Measurements from ENCODE around the gene MYL5. TPM values are rescaled to one million over a fixed set of nuclear protein-coding genes. Genes with fewer than 3 reads are reported as not detected.

The MYL5 gene
- total and polyA plus RNA-seq, 3 donors from 2014 or later, result 33.9 to 45.0 (median 34.2) TPM

DNA sequence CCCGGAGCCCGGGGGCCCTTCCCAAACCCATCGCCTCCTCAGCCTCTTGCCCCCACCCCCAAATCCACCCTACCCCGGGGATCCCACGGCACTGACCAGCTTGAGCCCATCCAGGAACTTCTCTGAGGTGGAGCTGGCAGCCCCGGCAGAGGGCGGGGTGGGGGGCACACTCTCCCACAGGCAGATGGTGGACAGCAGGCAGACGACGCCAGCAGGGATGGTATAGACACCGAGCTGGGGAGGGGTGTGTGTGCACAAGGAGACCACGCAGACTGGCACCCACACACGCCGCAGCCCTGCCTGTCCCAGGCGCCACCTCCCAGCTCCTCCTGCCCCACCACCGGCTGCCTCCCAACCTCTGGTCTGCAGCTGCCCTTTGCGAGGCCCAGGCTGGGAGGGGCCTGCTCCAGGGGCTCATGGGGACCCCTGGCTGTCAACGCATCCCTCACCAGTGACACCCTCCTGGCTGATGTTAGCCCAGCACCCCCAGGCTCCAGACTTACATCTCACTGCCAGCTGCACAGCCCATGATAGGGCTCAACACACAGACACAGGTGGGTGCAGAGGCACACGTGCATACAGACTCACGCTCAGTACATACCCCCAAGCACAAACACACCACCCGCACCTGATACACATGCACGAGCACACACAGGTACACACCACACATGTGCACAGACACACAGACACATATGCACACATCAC lies 10.4 kb downstream of the MYL5 start:
- no peak for DNase-seq
- Histone ChIP-seq H3K9me3 (no peaks in the 10 kb centered on the region), H3K27me3 (no peaks in the 10 kb centered on the region), H3K27ac (no peak overlapping the region), H3K4me3 (no peak overlapping the region), H3K36me3 (ENCODE audit: low read depth, missing control alignments) (no peaks in the 10 kb centered on the region), H3K4me1 (peaks cover 16% of the 10 kb centered on the region)
- intact Hi-C loops (cut with DNase I; ENCODE audit: low total_unique reads), result no loop called here
- TF ChIP-seq POLR2A (IDR thresholded peaks at IDR 0.05), result no peak
- TF ChIP-seq, protein P1, sequence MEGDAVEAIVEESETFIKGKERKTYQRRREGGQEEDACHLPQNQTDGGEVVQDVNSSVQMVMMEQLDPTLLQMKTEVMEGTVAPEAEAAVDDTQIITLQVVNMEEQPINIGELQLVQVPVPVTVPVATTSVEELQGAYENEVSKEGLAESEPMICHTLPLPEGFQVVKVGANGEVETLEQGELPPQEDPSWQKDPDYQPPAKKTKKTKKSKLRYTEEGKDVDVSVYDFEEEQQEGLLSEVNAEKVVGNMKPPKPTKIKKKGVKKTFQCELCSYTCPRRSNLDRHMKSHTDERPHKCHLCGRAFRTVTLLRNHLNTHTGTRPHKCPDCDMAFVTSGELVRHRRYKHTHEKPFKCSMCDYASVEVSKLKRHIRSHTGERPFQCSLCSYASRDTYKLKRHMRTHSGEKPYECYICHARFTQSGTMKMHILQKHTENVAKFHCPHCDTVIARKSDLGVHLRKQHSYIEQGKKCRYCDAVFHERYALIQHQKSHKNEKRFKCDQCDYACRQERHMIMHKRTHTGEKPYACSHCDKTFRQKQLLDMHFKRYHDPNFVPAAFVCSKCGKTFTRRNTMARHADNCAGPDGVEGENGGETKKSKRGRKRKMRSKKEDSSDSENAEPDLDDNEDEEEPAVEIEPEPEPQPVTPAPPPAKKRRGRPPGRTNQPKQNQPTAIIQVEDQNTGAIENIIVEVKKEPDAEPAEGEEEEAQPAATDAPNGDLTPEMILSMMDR (IDR thresholded peaks at IDR 0.05), result no peak
- 76 to 100% methylated on average over 5 to 21 of the region's 21 CpGs for WGBS, 2 donors

DNA sequence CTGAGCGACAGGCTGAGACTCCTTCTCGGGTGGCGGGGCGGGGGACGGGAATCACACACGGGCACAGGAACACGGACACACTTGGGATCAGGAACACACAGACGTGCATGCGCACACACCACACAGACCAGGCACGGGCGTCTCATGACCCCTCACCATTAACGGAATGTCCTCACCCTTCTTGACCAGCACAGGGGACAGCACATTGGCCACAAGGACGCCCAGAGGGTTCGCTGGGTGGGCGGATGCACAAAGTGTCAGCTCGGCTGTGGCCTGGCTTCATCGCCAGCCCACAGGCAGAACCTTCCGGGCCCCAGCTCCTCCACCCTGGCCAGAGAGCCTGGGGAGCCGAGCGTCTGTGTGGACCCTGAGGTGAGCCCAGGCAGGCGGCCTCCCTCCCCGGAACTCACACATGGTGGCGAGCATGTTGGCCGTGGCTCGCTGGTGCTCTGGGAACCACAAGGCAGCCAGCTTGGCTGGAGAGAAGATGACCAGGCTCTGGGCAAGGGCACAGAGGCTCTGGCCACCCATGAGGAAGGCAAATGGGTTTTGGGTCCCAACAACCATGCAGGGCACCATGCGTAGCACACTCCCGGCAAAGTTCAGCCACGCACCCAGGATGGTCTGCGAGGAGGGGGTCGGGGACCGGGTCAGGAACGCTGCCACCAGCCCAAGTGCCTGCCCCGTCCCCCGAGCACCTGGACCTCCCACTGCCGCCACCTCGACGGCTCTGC lies 11.5 kb downstream of the MYL5 start:
- H3K27me3 ChIP-seq, result no peaks in the 10 kb centered on the region
- intact Hi-C loops (cut with DNase I; ENCODE audit: low total_unique reads), result no loop called here
- DNase-seq, result no peak
- H3K9me3 ChIP-seq, result no peaks in the 10 kb centered on the region
- WGBS, 2 donors, result 89 to 90% methylated on average over 15 to 37 of the region's 37 CpGs
- TF ChIP-seq POLR2A (IDR thresholded peaks at IDR 0.05), result no peak
- TF ChIP-seq, protein P1 (IDR thresholded peaks at IDR 0.05), result no peak
- H3K4me1 ChIP-seq, result peaks cover 10% of the 10 kb centered on the region
- no peak overlapping the region for H3K4me3 ChIP-seq
- no peaks in the 10 kb centered on the region for H3K36me3 ChIP-seq (ENCODE audit: low read depth, missing control alignments)
- no peak overlapping the region for H3K27ac ChIP-seq

DNA sequence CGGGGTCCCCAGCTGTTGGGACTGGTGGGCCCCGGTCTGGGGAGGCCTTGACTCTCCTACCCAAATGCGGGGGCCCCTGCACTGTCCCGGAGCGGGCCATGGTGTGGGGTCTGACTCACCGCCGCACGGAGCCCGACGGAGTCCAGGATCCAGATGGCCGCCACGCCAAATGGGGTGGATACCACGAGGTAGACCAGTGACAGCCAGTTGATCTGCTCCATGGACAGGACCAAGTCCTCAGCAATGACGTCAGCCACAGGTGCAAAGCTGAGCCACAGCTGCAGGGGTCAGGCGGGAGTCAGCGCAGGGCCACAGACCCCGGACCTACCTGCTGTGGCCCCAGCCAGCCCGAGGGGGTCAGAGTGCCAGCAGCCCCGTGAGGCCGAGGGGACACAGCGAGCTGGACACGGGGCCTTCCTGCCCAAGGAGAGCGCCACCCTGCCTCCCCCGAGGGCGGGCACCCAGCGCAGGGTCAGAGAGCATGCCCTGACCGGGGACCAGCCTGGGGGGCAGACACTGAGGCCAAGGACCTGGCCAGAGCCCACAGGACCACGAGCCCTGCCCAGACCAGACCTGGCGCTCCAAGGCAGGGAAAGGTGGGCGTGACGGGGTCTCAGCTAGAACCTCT lies 12.2 kb downstream of the MYL5 start:
- H3K4me1 ChIP-seq, result peaks cover 5% of the 10 kb centered on the region
- no peak for DNase-seq
- H3K4me3 ChIP-seq, result no peak overlapping the region
- no peaks in the 10 kb centered on the region for H3K27me3 ChIP-seq
- 91 to 100% methylated on average over 3 to 31 of the region's 31 CpGs for WGBS, 2 donors
- no peak overlapping the region for H3K27ac ChIP-seq
- TF ChIP-seq, protein P1 (IDR thresholded peaks at IDR 0.05), result no peak
- no peak for TF ChIP-seq POLR2A (IDR thresholded peaks at IDR 0.05)
- no peaks in the 10 kb centered on the region for H3K36me3 ChIP-seq (ENCODE audit: low read depth, missing control alignments)
- intact Hi-C loops (cut with DNase I; ENCODE audit: low total_unique reads), result no loop called here
- no peaks in the 10 kb centered on the region for H3K9me3 ChIP-seq

GRCh38 chr4:687048-687970 lies 13.0 kb downstream of the MYL5 start:
- H3K4me3 ChIP-seq, result no peak overlapping the region
- no peaks in the 10 kb centered on the region for H3K27me3 ChIP-seq
- H3K27ac ChIP-seq, result peak overlapping the region in 1 of 2 donors; percentile 53
- peak; percentile 59 for DNase-seq
- 54 to 71% methylated on average over 20 to 38 of the region's 38 CpGs for WGBS, 2 donors
- peaks cover 5% of the 10 kb centered on the region for H3K4me1 ChIP-seq
- intact Hi-C loops (cut with DNase I; ENCODE audit: low total_unique reads), result no loop called here
- TF ChIP-seq POLR2A (IDR thresholded peaks at IDR 0.05), result no peak
- TF ChIP-seq, protein P1 (IDR thresholded peaks at IDR 0.05), result no peak
- no peaks in the 10 kb centered on the region for H3K9me3 ChIP-seq
- H3K36me3 ChIP-seq (ENCODE audit: low read depth, missing control alignments), result no peaks in the 10 kb centered on the region
